ENCODE results near the gene KLHL26.

- TF ChIP-seq POLR2A (IDR thresholded peaks at IDR 0.05) = no peak
- TF ChIP-seq CTCF (IDR thresholded peaks at IDR 0.05) = no peak
- TF ChIP-seq EP300 (IDR thresholded peaks at IDR 0.05; ENCODE audit: low read depth) = no peak
- no peak for TF ChIP-seq POLR2AphosphoS5 (IDR thresholded peaks at IDR 0.05)
Observed at GRCh38 chr19:18672606-18673337, 35.9 kb downstream of the KLHL26 start.

Data from transverse colon (tissue), 4 donors.